HCT116 (cell line): Measurements from ENCODE around the gene BBX. TPM values are rescaled to one million over a fixed set of nuclear protein-coding genes. Genes with fewer than 3 reads are reported as not detected.

Experiments
- ATAC-seq: fragments of 200-7000 bp; cut with Tn5 transposase; 2 replicates; pipeline ENCODE4 v1.9.1; 2020; ENCODE audit warnings: mild to moderate bottlenecking, moderate library complexity
- BruUV-seq: library from RNA; stranded (reverse); fragments of 400-500 nt; replicated peaks from 2 replicates; lab custom pipeline; 2021; lab: Mats Ljungman, UMichigan
- CTCF ChIA-PET: fragments of 300-600 bp; sonication (Branson Sonifier 250); formaldehyde crosslinking; loops from one replicate; lab custom pipeline; 2021; ENCODE audit warnings: antibody characterized with exemption; lab: Charles Lee
- POLR2A ChIA-PET: fragments of 300-600, 350-600 bp; sonication (Branson Sonifier 250); formaldehyde crosslinking; loops from one replicate; lab custom pipeline; 2021; ENCODE audit warnings: antibody characterized with exemption; lab: Charles Lee
- RAD21 ChIA-PET, 2 experiments: fragments of 300-600 bp; sonication (Branson Sonifier 250); formaldehyde crosslinking; loops; one replicate each; lab custom pipeline; 2023; ENCODE audit warnings: low total read pairs in 2 of 2; ENCODE audit not compliant: uncharacterized antibody in 2 of 2, unreplicated experiment in 2 of 2, low non-redundant PET in 1 of 2; lab: Charles Lee
- DNase-seq: peaks from one replicate; pipeline ENCODE4 v3.0.0-alpha.2; 2010; ENCODE audit warnings: low read depth, low spot score
- H2AFZ ChIP-seq: fragments of 200-600 bp; shearing (Covaris generic), sonication (generic); 2 replicates; pipeline ENCODE4 v1.6.1; 2017; ENCODE audit warnings: low read depth, mixed run types, mixed read lengths, antibody characterized with exemption, low read length; ENCODE audit not compliant: poor library complexity, severe bottlenecking
- H3K27ac ChIP-seq: 2 replicates; pipeline ENCODE4 v1.5.1; 2012; ENCODE audit warnings: low read depth, low read length
- H3K27me3 ChIP-seq: fragments of 200-600 bp; sonication (generic); 2 replicates; pipeline ENCODE4 v1.6.1; 2016; ENCODE audit warnings: mixed run types, low read length, mixed read lengths; ENCODE audit not compliant: insufficient read depth
- H3K36me3 ChIP-seq, 2 experiments: fragments of 200-500 bp in 1 of 2; fragments of 200-600 bp in 1 of 2; sonication (Bioruptor generic) in 1 of 2; sonication (generic) in 1 of 2; 2 replicates each; pipeline versions ENCODE4 v1.5.1 to v1.6.1; 2014 to 2016; ENCODE audit warnings: low read length in 2 of 2, inconsistent platforms in 1 of 2, mixed read lengths in 1 of 2, mixed run types in 1 of 2; ENCODE audit not compliant: insufficient read depth in 2 of 2, control insufficient read depth in 1 of 2
- H3K4me1 ChIP-seq, 2 experiments: fragments of 200-600 bp in 1 of 2; sonication (generic) in 1 of 2; 2 replicates each; pipeline versions ENCODE4 v1.5.1 to v1.6.1; 2012 to 2017; ENCODE audit warnings: low read length in 2 of 2, inconsistent platforms in 1 of 2, mild to moderate bottlenecking in 1 of 2, mixed read lengths in 1 of 2, mixed run types in 1 of 2, moderate library complexity in 1 of 2; ENCODE audit not compliant: insufficient read depth in 2 of 2, control insufficient read depth in 1 of 2
- H3K4me2 ChIP-seq: fragments of 200-600 bp; sonication (generic); 2 replicates; pipeline ENCODE4 v1.6.1; 2017; ENCODE audit warnings: mixed run types, low read length, mixed read lengths
- H3K4me3 ChIP-seq, 2 experiments: fragments of 200-600 bp in 1 of 2; sonication (generic) in 1 of 2; replicated peaks in 1 of 2; 2 replicates each; pipeline ENCODE4 v1.5.1; 2011 to 2016; ENCODE audit warnings: low read length in 2 of 2, control low read depth in 1 of 2, low read depth in 1 of 2, mild to moderate bottlenecking in 1 of 2, mixed read lengths in 1 of 2, mixed run types in 1 of 2
- H3K79me2 ChIP-seq: fragments of 200-600 bp; sonication (generic); 2 replicates; pipeline ENCODE4 v1.6.1; 2017; ENCODE audit warnings: mild to moderate bottlenecking, mixed run types, low read length, moderate library complexity, mixed read lengths; ENCODE audit not compliant: insufficient read depth
- H3K9ac ChIP-seq: fragments of 200-600 bp; sonication (generic); 2 replicates; pipeline ENCODE4 v1.6.1; 2016; ENCODE audit warnings: low read length, mixed read lengths
- H3K9me2 ChIP-seq: fragments of 200-600 bp; sonication (generic), shearing (Covaris generic); 2 replicates; pipeline ENCODE4 v1.6.1; 2017; ENCODE audit warnings: mixed run types, mild to moderate bottlenecking, moderate library complexity; ENCODE audit not compliant: insufficient read depth
- H3K9me3 ChIP-seq, 2 experiments: fragments of 200-500 bp in 1 of 2; fragments of 200-600 bp in 1 of 2; sonication (Bioruptor generic) in 1 of 2; sonication (generic) in 1 of 2; 2 replicates each; pipeline ENCODE4 v1.6.1; 2014 to 2017; ENCODE audit warnings: low read length in 2 of 2, mixed read lengths in 2 of 2, inconsistent platforms in 1 of 2, low read depth in 1 of 2, mild to moderate bottlenecking in 1 of 2, mixed run types in 1 of 2, moderate library complexity in 1 of 2; ENCODE audit not compliant: control insufficient read depth in 1 of 2, insufficient read depth in 1 of 2
- H4K20me1 ChIP-seq: fragments of 200-600 bp; sonication (generic), shearing (Covaris generic); 2 replicates; pipeline ENCODE4 v1.6.1; 2017; ENCODE audit warnings: mixed run types, mild to moderate bottlenecking, moderate library complexity; ENCODE audit not compliant: insufficient read depth
- EGR1 ChIP-seq: IDR thresholded peaks from 2 replicates; pipeline ENCODE4 v1.6.1; 2012; ENCODE audit warnings: low read depth
- EZH2 ChIP-seq: fragments of 200-600 bp; sonication (generic); IDR thresholded peaks from 2 replicates; pipeline ENCODE4 v1.6.1; 2017; ENCODE audit warnings: antibody characterized with exemption, mixed run types
- EZH2phosphoT487 ChIP-seq: fragments of 200-600 bp; IDR thresholded peaks from 2 replicates; pipeline ENCODE4 v1.6.1; 2018; ENCODE audit warnings: antibody characterized with exemption, borderline replicate concordance
- FOSL1 ChIP-seq: IDR thresholded peaks from 2 replicates; pipeline ENCODE4 v1.6.1; 2012; ENCODE audit warnings: low read depth
- POLR2A ChIP-seq: IDR thresholded peaks from 2 replicates; pipeline ENCODE4 v1.7.0; 2011; ENCODE audit warnings: borderline replicate concordance; ENCODE audit not compliant: insufficient read depth, insufficient read length; ENCODE audit errors: extremely low read depth
- POLR2AphosphoS5 ChIP-seq: IDR thresholded peaks from 2 replicates; pipeline ENCODE4 v1.6.1; 2011; ENCODE audit warnings: mild to moderate bottlenecking, low read depth, low read length, moderate library complexity
- SRF ChIP-seq: IDR thresholded peaks from 2 replicates; pipeline ENCODE4 v1.6.1; 2012; ENCODE audit warnings: low read depth
- TCF7L2 ChIP-seq: IDR thresholded peaks from 2 replicates; pipeline ENCODE4 v1.7.0; 2011; ENCODE audit warnings: borderline replicate concordance, inconsistent platforms; ENCODE audit not compliant: insufficient read depth, insufficient read length; ENCODE audit errors: extremely low read depth
- YY1 ChIP-seq: IDR thresholded peaks from 2 replicates; pipeline ENCODE4 v1.6.1; 2011; ENCODE audit warnings: low read length, low read depth, moderate library complexity, mild to moderate bottlenecking; ENCODE audit not compliant: insufficient replicate concordance; ENCODE audit errors: extremely low read depth
- ZFX ChIP-seq: fragments of 450-650 bp; IDR thresholded peaks from 2 replicates; pipeline ENCODE4 v1.6.1; 2017
- intact Hi-C: fragments of 100-400 bp; cut with micrococcal nuclease; formaldehyde crosslinking; loops from 2 replicates; pipeline ENCODE4 v1.10.0; 2022
- total RNA-seq: library from RNA; stranded (reverse); gene quantifications from one replicate; pipeline ENCODE4 v1.2.1, GENCODE V29; 2021; ENCODE audit not compliant: unreplicated experiment
- TF ChIP-seq, protein P1 (sequence below): IDR thresholded peaks from 2 replicates; pipeline ENCODE4 v1.6.1; 2012; ENCODE audit warnings: low read depth
- TF ChIP-seq, protein P2 (sequence below): IDR thresholded peaks from 2 replicates; pipeline ENCODE4 v1.6.1; 2011; ENCODE audit warnings: mild to moderate bottlenecking, low read length, moderate library complexity; ENCODE audit not compliant: insufficient replicate concordance; ENCODE audit errors: extremely low read depth

BBX gene
- total RNA-seq, 1 experiment from 2014 or later = 55.6 TPM

DNA sequence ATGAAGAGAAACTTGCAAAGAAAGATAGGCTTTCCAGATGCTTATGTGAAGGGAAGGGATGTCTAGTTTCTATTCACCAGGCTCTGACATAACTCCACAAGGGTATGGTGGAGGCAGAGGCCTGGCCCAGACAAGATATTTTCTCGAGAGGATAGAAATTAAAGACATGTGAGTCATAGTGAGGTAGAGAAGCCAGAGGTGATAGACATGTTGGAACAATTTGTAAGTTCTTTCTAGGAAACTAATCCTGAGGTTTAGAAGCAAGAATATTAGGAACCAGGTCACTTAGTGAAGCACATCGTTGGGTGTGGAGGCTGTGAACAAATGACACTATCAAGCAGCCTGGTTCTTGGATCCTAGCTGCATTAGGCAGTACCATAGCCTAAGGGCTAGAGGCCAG lies 176.9 kb downstream of the BBX start (continued):
- TF ChIP-seq, protein P1, sequence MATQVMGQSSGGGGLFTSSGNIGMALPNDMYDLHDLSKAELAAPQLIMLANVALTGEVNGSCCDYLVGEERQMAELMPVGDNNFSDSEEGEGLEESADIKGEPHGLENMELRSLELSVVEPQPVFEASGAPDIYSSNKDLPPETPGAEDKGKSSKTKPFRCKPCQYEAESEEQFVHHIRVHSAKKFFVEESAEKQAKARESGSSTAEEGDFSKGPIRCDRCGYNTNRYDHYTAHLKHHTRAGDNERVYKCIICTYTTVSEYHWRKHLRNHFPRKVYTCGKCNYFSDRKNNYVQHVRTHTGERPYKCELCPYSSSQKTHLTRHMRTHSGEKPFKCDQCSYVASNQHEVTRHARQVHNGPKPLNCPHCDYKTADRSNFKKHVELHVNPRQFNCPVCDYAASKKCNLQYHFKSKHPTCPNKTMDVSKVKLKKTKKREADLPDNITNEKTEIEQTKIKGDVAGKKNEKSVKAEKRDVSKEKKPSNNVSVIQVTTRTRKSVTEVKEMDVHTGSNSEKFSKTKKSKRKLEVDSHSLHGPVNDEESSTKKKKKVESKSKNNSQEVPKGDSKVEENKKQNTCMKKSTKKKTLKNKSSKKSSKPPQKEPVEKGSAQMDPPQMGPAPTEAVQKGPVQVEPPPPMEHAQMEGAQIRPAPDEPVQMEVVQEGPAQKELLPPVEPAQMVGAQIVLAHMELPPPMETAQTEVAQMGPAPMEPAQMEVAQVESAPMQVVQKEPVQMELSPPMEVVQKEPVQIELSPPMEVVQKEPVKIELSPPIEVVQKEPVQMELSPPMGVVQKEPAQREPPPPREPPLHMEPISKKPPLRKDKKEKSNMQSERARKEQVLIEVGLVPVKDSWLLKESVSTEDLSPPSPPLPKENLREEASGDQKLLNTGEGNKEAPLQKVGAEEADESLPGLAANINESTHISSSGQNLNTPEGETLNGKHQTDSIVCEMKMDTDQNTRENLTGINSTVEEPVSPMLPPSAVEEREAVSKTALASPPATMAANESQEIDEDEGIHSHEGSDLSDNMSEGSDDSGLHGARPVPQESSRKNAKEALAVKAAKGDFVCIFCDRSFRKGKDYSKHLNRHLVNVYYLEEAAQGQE = no peak
- TF ChIP-seq FOSL1 = no peak
- TF ChIP-seq POLR2A = no peak
- no peak for TF ChIP-seq SRF
- no peak for TF ChIP-seq YY1

DNA sequence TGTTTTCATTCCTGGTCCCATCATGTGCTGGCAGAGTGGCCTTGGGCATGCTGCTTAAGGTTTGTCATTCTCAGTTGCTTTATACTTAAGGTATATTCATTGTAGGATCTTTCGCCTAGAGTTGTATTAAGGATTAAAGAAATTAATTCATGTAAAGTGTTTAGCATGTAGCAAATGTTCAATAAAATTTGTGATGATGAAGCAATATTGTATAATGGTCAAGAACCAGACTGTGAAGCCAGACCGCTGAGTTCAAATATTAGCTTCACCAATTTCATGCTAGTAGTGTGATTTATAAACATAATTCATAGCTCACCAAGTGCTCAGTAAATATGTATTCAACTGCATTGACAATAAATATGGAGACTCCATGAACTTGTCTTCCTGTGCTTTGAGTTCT lies 178.5 kb downstream of the BBX start:
- H3K36me3 ChIP-seq = no peaks in the 10 kb centered on the region
- H2AFZ ChIP-seq = no peak overlapping the region
- no peak overlapping the region for H3K9ac ChIP-seq
- no peak for ATAC-seq
- POLR2A ChIA-PET = no interaction called here
- H3K4me1 ChIP-seq = peaks cover 0 to 4% of the 10 kb centered on the region in 2 experiments; a peak in 1 of 4 replicates
- peaks cover 4% of the 10 kb centered on the region; the same call in 1 of the 2 replicates for H3K79me2 ChIP-seq
- RAD21 ChIA-PET = no interaction called here
- H3K9me3 ChIP-seq = no peaks in the 10 kb centered on the region
- TF ChIP-seq, protein P2, sequence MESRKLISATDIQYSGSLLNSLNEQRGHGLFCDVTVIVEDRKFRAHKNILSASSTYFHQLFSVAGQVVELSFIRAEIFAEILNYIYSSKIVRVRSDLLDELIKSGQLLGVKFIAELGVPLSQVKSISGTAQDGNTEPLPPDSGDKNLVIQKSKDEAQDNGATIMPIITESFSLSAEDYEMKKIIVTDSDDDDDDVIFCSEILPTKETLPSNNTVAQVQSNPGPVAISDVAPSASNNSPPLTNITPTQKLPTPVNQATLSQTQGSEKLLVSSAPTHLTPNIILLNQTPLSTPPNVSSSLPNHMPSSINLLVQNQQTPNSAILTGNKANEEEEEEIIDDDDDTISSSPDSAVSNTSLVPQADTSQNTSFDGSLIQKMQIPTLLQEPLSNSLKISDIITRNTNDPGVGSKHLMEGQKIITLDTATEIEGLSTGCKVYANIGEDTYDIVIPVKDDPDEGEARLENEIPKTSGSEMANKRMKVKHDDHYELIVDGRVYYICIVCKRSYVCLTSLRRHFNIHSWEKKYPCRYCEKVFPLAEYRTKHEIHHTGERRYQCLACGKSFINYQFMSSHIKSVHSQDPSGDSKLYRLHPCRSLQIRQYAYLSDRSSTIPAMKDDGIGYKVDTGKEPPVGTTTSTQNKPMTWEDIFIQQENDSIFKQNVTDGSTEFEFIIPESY = no peak
- TF ChIP-seq TCF7L2 (no peak), YY1 (no peak), POLR2AphosphoS5 (no peak), ZFX (no peak), EGR1 (no peak), POLR2A (no peak), EZH2phosphoT487 (no peak), EZH2 (no peak)
- TF ChIP-seq, protein P1 = no peak
- H3K4me3 ChIP-seq = no peak overlapping the region
- no peaks in the 10 kb centered on the region for H3K27me3 ChIP-seq
- no peak overlapping the region for H3K27ac ChIP-seq
- no peak overlapping the region for H3K4me2 ChIP-seq
- no TSS peak for BruUV-seq
- H3K9me2 ChIP-seq = no peaks in the 10 kb centered on the region
- intact Hi-C loops = no loop called here
- CTCF ChIA-PET = interaction anchor here (1.0 kb wide), 1 partner anchor 11 kb away, joined by 3 read pairs; no protein-coding TSS in a partner anchor
- DNase-seq = no peak
- H4K20me1 ChIP-seq = no peaks in the 10 kb centered on the region; the same call in 1 of the 2 replicates
